ENCODE measurements around the gene MACROH2A1.

Gene MACROH2A1

DNA sequence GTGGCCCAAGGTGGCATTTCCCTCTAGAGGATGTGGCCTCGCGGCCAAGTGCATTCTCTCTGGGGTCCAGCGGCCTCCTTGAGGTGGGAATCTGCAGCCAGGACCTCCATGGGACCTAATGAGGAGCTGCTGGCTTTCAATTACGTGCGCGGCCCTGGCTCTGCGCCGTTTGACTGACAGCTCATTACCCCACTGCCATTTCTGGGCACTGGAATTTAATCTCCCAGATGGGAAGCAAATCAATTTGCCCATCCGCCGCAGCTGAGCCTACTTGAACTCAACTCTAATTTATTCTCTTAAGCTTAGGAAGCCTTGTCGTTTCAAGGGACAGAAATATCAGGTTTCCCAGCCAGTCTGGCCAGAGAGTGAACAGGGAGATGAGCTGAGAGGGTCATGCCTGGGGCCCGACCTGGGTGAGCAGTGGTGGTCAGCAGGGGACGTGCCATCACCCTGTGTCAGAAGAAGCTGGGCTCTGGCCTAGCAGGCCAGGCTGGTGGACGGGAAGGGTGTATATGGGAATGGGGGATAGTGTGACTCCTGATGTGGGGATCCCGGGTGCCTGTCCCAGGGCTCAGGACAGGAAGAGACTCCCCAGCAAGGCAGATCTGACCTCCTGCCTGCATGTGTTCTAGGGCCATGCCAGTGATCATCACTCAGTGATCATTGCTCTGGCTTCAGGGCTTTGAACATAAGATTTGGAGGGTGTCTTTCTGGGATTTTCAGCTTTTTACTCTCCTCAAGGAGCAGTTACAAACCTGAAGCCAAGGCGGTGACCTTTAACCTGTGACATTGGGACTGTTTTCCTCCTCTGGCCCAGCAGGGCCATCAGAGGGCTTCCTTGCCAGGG, 69.7 kb downstream of the MACROH2A1 start:
- DNase-seq: no peak

GRCh38 chr5:135328128-135328687, 70.8 kb downstream of the MACROH2A1 start:
- no peak for DNase-seq

GRCh38 chr5:135327429-135328127, 71.5 kb downstream of the MACROH2A1 start:
- DNase-seq: no peak

- no peak for DNase-seq
Observed at GRCh38 chr5:135326296-135327254, 72.5 kb downstream of the MACROH2A1 start.

- DNase-seq: peak; percentile 70
Observed at GRCh38 chr5:135324897-135325650, 74.0 kb downstream of the MACROH2A1 start.

- no peak for DNase-seq
Observed at GRCh38 chr5:135324160-135324559, 74.9 kb downstream of the MACROH2A1 start.

DNA sequence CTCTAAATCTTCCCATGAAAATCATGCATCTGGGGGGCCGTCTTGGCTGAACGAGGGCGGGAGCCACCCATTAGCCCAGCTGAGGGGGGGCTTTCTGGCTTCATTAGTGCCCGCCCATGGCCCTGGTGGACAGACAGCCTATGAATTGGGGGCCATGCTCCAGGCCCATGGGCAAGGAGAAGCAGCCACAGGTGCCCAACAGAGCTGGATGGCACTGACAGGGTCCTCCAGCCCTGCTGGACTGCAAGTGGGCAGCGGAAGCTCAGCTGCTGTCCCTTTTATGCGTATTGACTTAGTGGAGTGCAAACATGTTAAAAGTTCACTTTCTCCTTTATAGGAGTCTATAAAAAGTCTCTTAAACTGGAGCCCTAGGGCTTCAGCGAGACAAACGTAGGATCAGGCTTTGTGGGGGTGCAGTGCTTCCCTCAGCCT, 75.3 kb downstream of the MACROH2A1 start:
- no peak for DNase-seq

GRCh38 chr5:135323227-135323626, 75.8 kb downstream of the MACROH2A1 start:
- no peak for DNase-seq

DNA sequence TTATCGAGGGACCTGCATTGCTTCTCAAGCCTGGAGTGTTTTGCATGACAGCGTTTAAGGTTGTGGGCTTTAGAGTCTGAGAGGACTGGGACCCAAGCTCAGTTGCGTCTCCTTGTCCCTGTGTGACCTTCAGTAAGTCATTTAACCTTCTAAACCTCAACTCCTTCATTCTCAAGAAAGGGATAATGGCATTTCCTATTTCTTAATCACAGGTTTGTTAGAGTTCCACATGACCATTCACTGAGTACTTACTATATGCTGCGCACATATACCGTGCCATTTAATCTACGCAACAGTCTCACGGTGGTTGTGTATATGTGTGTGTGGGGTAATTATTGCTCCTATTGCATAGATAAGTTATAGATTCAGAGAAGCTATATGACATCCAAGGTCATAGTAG, 76.3 kb downstream of the MACROH2A1 start:
- DNase-seq: no peak

- DNase-seq: no peak
Observed at GRCh38 chr5:135322271-135322670, 76.8 kb downstream of the MACROH2A1 start.

GRCh38 chr5:135320718-135321484, 78.1 kb downstream of the MACROH2A1 start:
- no peak for DNase-seq

GRCh38 chr5:135319928-135320606, 79.0 kb downstream of the MACROH2A1 start:
- DNase-seq: no peak

GRCh38 chr5:135319458-135319857, 79.6 kb downstream of the MACROH2A1 start:
- DNase-seq: no peak

GRCh38 chr5:135318924-135319323, 80.1 kb downstream of the MACROH2A1 start:
- no peak for DNase-seq

- DNase-seq: no peak
Observed at GRCh38 chr5:135318037-135318436, 81.0 kb downstream of the MACROH2A1 start.

GRCh38 chr5:135317286-135317685, 81.7 kb downstream of the MACROH2A1 start:
- no peak for DNase-seq

DNA sequence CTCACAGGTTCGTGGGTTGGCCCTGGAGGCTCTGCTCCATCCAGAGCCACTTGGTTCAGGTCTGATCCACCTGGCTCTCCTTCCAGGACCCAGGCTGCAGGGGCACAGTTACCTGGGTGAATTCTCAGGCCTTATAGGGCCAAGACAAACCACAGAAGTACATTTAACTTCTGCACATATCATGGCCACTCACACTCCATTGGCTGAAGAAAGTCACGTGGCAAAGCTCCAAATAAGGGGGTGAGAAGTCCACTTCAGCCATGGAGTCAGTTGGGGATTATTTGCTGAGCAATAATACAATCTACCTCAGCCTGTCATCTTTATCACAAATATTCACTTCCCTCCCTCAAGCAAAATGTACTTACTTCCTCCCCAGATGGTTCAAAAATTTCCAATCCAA, 83.6 kb downstream of the MACROH2A1 start:
- DNase-seq: no peak

DNA sequence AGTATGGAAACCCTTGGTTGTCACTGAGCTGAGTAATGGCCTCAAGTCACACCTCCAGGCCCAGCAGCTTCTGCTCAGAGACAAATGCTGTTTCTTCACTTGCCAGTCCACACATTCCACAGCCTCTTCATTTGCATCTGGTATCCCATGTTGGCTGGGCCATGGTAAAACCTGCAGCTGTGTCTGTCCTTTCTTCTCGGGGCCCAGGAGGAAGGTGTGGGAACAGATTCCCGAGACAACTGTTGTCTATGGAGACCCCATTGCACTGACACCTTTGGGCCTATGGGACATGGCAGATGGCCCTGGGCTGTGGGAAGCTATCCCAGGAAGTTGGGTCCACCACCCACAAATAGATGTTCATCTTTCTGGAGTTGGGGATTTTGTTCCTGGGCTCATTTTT, 85.1 kb downstream of the MACROH2A1 start:
- DNase-seq: no peak

DNA sequence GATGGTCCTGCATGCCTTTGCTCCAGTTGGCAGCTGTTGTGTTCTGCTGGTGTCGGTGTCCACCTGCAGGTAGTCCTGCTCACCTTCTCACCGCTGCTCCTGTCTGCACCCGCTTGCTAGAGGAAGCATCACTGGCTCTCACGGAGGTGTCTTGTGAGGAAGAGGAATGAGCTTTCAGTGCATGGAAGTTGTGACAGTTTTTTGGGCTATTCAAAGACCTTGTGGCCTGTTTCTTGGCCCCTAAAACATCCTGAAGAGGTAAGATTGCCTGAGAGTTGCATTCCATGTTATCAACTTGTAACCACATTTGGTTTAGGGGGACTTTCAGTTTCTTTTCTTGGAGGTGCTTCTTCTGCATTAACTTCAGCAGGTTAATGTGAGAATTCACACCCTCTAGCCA, 85.6 kb downstream of the MACROH2A1 start:
- no peak for DNase-seq

DNA sequence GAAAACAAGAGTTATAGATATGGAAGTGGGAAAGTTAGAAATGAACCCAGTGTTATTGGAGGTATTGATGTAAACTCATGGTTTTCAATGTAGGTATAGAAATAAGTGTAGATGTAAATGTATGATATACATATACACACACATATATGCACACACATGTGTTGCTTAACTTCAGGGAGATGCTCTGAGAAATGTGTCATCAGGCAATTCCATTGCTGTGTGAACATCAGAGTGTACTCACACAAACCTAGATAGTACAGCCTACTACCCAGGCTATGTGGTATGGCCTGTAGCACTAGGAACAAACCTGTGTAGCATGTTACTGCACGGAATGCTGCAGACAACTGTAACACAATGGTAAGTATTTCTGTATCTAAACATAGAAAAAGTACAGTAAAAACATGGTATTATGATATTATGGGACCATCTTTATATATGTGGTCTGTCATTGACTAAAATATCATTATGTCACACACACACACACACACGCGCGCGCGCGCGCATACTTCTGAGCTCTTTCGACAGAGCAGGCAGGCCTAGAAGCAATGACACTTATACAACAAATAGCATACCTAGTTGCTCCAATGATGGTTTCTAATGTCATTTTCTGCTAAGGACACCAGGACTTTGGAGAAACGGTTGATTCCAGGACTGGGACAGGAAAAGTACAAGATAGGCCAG, 86.6 kb downstream of the MACROH2A1 start:
- no peak for DNase-seq

All from CD4-positive, alpha-beta T cell treated with Interleukin-6 for 4 hours (primary cell).